Smooth muscle cell (in vitro differentiated cells): ENCODE results near the gene CCDC61. TPM values are rescaled to one million over a fixed set of nuclear protein-coding genes. Genes with fewer than 3 reads are reported as not detected.

Experiments used
- DNase-seq: peaks from one replicate; lab custom pipeline; 2025; ENCODE audit not compliant: unreplicated experiment; lab: John Stamatoyannopoulos, UW
- H2AFZ ChIP-seq: fragments of 200-600 bp; sonication (generic); 2 replicates; pipeline ENCODE4 v1.6.0; 2016; ENCODE audit warnings: antibody characterized with exemption, low read depth, mild to moderate bottlenecking
- H3F3A ChIP-seq: fragments of 200-600 bp; sonication (generic); 2 replicates; pipeline ENCODE4 v1.6.0; 2017; ENCODE audit warnings: antibody characterized with exemption, low read depth
- H3K27ac ChIP-seq: fragments of 200-600 bp; sonication (generic); 2 replicates; pipeline ENCODE4 v1.5.1; 2016; ENCODE audit warnings: low read depth, mild to moderate bottlenecking
- H3K27me3 ChIP-seq: fragments of 200-600 bp; sonication (generic); 2 replicates; pipeline ENCODE4 v1.6.1; 2016; ENCODE audit warnings: low read depth, mild to moderate bottlenecking
- H3K36me3 ChIP-seq: fragments of 200-600 bp; sonication (generic); 2 replicates; pipeline ENCODE4 v1.5.1; 2016; ENCODE audit warnings: low read depth
- H3K4me1 ChIP-seq: fragments of 200-600 bp; sonication (generic); 2 replicates; pipeline ENCODE4 v1.5.1; 2016; ENCODE audit warnings: low read depth
- H3K4me2 ChIP-seq: fragments of 200-600 bp; sonication (generic); 2 replicates; pipeline ENCODE4 v1.6.0; 2016; ENCODE audit warnings: mild to moderate bottlenecking
- H3K4me3 ChIP-seq: fragments of 200-600 bp; sonication (generic); 2 replicates; pipeline ENCODE4 v1.5.1; 2016; ENCODE audit warnings: mild to moderate bottlenecking
- H3K79me2 ChIP-seq: fragments of 200-600 bp; sonication (generic); 2 replicates; pipeline ENCODE4 v1.6.0; 2016; ENCODE audit warnings: low read depth, mild to moderate bottlenecking
- H3K9ac ChIP-seq: fragments of 200-600 bp; sonication (generic); 2 replicates; pipeline ENCODE4 v1.6.0; 2016; ENCODE audit warnings: low read depth
- H3K9me3 ChIP-seq: fragments of 200-600 bp; sonication (generic); replicated peaks from 2 replicates; pipeline ENCODE4 v1.5.1; 2016; ENCODE audit warnings: low read depth
- H4K20me1 ChIP-seq: fragments of 200-600 bp; sonication (generic); 2 replicates; pipeline ENCODE4 v1.6.0; 2016; ENCODE audit warnings: low read depth
- CTCF ChIP-seq: fragments of 200-600 bp; sonication (generic); IDR thresholded peaks from 2 replicates; pipeline ENCODE4 v1.5.1; 2017; ENCODE audit warnings: borderline replicate concordance, mild to moderate bottlenecking, antibody characterized with exemption; ENCODE audit not compliant: insufficient read depth, poor library complexity, severe bottlenecking
- WGBS: methylation state at CpG from one replicate; pipeline ENCODE4 v1.1.7; 2016; ENCODE audit warnings: low lambda C conversion rate; 5-methylcytosine and 5-hydroxymethylcytosine counted together
- polyA plus RNA-seq: library from polyadenylated mRNA; unstranded; fragments of >200 nt; fragmentation: Nextera tagmentation; extraction: Ambion mirVana; gene quantifications from 2 replicates; pipeline ENCODE4 v1.2.1, GENCODE V29; 2016
- total RNA-seq: library from RNA; depleted of rRNA; stranded (reverse); fragments of >200 nt; gene quantifications from 2 replicates; pipeline ENCODE4 v1.2.3, GENCODE V29; 2014

Gene CCDC61
- total and polyA plus RNA-seq, 2 experiments from 2014 or later = 5.3 to 7.0 TPM

- H3K9ac ChIP-seq = no peak overlapping the region
- no peaks in the 10 kb centered on the region for H3K9me3 ChIP-seq
- no peak overlapping the region for H3K4me2 ChIP-seq
- no peak overlapping the region for H3K4me3 ChIP-seq
- H3K36me3 ChIP-seq = no peaks in the 10 kb centered on the region
- H4K20me1 ChIP-seq = no peaks in the 10 kb centered on the region
- DNase-seq = no peak
- no peak overlapping the region for H3K27ac ChIP-seq
- H2AFZ ChIP-seq = no peak overlapping the region
- H3K4me1 ChIP-seq = no peaks in the 10 kb centered on the region
- H3K27me3 ChIP-seq = peaks cover 76% of the 10 kb centered on the region
- WGBS = 51% methylated on average over 17 of the region's 18 CpGs
- no peaks in the 10 kb centered on the region for H3F3A ChIP-seq
- no peaks in the 10 kb centered on the region for H3K79me2 ChIP-seq
- no peak for TF ChIP-seq CTCF
These were observed 23.0 kb upstream of the CCDC61 start for GRCh38 chr19:45972081-45972946.

GRCh38 chr19:45972947-45973540 lies 22.2 kb upstream of the CCDC61 start:
- no CpG with 5 or more reads among the region's 54 CpGs for WGBS
- no peak for TF ChIP-seq CTCF
- H3K27me3 ChIP-seq = peaks cover 76% of the 10 kb centered on the region

GRCh38 chr19:45973553-45974338 lies 21.5 kb upstream of the CCDC61 start, which contains the start of gene NOVA2:
Gene NOVA2, minus strand, starts transcription at chr19:45973865. Its CDS starts 514 bp downstream, at chr19:45973351.
- no peak within 1 kb of the TSS for H3K27ac ChIP-seq
- peak within 1 kb of the TSS; percentile 76 for H3K4me2 ChIP-seq
- H3K27me3 ChIP-seq = peaks cover 75% of the 10 kb centered on the region
- no peak within 1 kb of the TSS for H3K9ac ChIP-seq
- no peak within 1 kb of the TSS for H2AFZ ChIP-seq
- TF ChIP-seq CTCF = no peak
- H3K4me3 ChIP-seq = peak within 1 kb of the TSS; percentile 34
- DNase-seq = no peak
- H3K36me3 ChIP-seq = no peaks in the 10 kb centered on the region
- H3K9me3 ChIP-seq = no peaks in the 10 kb centered on the region
- no peaks in the 10 kb centered on the region for H4K20me1 ChIP-seq
- no peaks in the 10 kb centered on the region for H3K4me1 ChIP-seq
- no peaks in the 10 kb centered on the region for H3K79me2 ChIP-seq
- no peaks in the 10 kb centered on the region for H3F3A ChIP-seq
- WGBS = 9% methylated on average over 12 of the region's 58 CpGs

More at GRCh38 chr19:45972947-45973540, 22.2 kb upstream of the CCDC61 start:
- Histone ChIP-seq H4K20me1 (no peaks in the 10 kb centered on the region), H3F3A (no peaks in the 10 kb centered on the region), H3K36me3 (no peaks in the 10 kb centered on the region), H3K4me2 (peak overlapping the region; percentile 51), H2AFZ (no peak overlapping the region), H3K9ac (no peak overlapping the region), H3K4me3 (no peak overlapping the region), H3K9me3 (no peaks in the 10 kb centered on the region), H3K79me2 (no peaks in the 10 kb centered on the region), H3K27ac (no peak overlapping the region), H3K4me1 (no peaks in the 10 kb centered on the region)
- DNase-seq = no peak
